NB4 (cell line): ENCODE data around the gene BRME1.
"Not testable (repeated sequence)": the region's sequence is repeated elsewhere in the genome, so short reads cannot be mapped to it uniquely, and the experiment has no call there.

ENCODE experiments used
- DNase-seq: peaks from one replicate; pipeline ENCODE4 v3.0.0; 2010; ENCODE audit warnings: low read depth
- H3K4me3 ChIP-seq: one replicate; pipeline ENCODE4 v1.5.1; 2011; ENCODE audit warnings: mild to moderate bottlenecking, low read depth, low read length, moderate library complexity
- CTCF ChIP-seq: IDR thresholded peaks from one replicate; pipeline ENCODE4 v1.5.1; 2012; ENCODE audit warnings: low read depth, low read length
- MYC ChIP-seq: IDR thresholded peaks from 2 replicates; pipeline ENCODE4 v1.6.1; 2011; ENCODE audit warnings: low read depth, low read length
- POLR2A ChIP-seq: IDR thresholded peaks from 2 replicates; pipeline ENCODE4 v1.6.1; 2011; ENCODE audit warnings: mild to moderate bottlenecking; ENCODE audit not compliant: insufficient read length; ENCODE audit errors: extremely low read depth
- TF ChIP-seq, protein P1 (sequence below): IDR thresholded peaks from 2 replicates; pipeline ENCODE4 v1.6.1; 2011; ENCODE audit warnings: low read depth, low read length

BRME1 gene

DNA sequence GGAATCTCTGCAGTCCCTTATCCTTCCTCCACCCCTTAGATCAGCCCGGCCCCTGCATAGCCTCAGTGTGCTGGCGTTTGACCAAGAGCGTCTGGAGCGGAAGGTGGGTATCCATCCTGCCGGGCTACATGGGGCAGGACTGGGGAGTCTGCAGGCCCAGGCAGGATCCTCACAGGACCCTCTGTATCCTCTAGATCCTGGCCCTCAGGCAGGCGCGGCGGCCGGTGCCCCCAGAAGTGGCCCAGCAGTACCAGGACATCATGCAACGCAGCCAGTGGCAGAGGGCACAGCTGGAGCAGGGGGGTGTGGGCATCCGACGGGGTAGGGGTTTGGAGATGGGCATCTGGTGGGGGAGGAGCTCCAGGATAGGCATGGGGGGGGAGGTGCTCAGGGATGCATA lies 23.4 kb upstream of the BRME1 start:
- no peak for DNase-seq
- TF ChIP-seq MYC (no peak), CTCF (no peak)
- H3K4me3 ChIP-seq: no peak overlapping the region

DNA sequence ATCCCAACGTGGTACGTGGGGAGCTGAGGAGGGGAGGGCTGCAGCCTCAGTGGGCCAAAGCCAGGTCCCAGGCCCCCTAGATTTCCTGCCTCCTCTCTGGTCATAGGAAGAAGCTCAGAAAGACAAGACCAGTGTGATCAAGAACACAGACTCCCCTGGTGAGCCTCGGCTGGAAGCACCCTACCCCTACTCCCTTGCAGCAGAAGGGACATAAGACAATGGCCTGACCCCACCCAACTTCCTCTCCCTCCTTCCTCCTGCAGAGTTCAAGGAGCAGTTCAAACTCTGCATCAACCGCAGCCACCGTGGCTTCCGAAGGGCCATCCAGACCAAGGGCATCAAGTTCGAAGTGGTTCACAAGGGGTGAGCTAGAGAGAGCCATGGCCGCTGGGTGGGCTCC lies 20.8 kb upstream of the BRME1 start:
- H3K4me3 ChIP-seq: no peak overlapping the region
- TF ChIP-seq POLR2A (no peak), MYC (no peak), CTCF (no peak)
- TF ChIP-seq, protein P1, sequence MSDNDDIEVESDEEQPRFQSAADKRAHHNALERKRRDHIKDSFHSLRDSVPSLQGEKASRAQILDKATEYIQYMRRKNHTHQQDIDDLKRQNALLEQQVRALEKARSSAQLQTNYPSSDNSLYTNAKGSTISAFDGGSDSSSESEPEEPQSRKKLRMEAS: no peak
- peak; percentile 42 for DNase-seq

- TF ChIP-seq, protein P1: no peak
- no peak for TF ChIP-seq MYC
- no peak for TF ChIP-seq CTCF
- no peak for TF ChIP-seq POLR2A
- DNase-seq: no peak
- no peak overlapping the region for H3K4me3 ChIP-seq
Observed at GRCh38 chr19:13926010-13926409, 20.1 kb upstream of the BRME1 start.

DNA sequence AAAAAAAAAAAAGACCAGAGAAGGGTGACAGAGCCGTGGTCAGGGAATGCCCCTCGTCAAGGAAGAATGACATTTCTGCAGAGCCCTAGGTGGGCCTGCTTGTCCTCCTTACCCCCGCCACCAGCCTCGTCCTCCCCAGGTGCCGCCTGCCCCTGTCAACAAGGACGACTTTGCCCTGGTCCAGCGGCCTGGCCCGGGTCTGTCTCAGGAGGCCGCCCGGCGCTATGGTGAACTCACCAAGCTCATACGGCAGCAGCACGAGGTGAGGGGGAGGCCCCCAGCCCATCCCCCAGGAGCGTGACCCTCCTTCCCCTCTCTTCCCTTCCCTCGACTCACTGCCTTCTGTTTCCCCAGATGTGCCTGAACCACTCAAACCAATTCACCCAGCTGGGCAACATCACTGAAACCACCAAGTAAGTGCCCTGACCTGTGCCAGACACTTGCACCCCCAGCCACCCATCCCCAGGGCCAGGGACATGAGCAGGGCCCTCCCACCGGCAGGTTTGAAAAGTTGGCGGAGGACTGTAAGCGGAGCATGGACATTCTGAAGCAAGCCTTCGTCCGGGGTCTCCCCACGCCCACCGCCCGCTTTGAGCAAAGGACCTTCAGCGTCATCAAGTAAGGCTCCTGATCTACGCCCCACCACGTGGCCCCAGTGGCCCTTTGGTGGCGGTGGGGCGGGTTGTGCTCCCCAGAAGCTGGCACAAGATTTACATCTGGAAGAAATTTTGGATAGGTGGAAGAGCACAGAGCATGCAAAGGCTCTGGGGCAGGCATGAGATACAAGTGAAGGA lies 17.5 kb upstream of the BRME1 start:
- TF ChIP-seq MYC (no peak), POLR2A (no peak), CTCF (no peak)
- TF ChIP-seq, protein P1: no peak
- no peak overlapping the region for H3K4me3 ChIP-seq

GRCh38 chr19:13922118-13922517 lies 16.2 kb upstream of the BRME1 start:
- not testable (repeated sequence) for H3K4me3 ChIP-seq, DNase-seq

More for the DNA sequence above, 17.5 kb upstream of the BRME1 start:
- DNase-seq: no peak

- DNase-seq: peak; percentile 80
- no peak overlapping the region for H3K4me3 ChIP-seq
- TF ChIP-seq CTCF: no peak
- TF ChIP-seq, protein P1: peak; percentile 69; the same call in 1 of the 2 replicates
Observed at GRCh38 chr19:13920940-13921747, 15.2 kb upstream of the BRME1 start.
